ENCODE data around the gene JUP.

Gene JUP

GRCh38 chr17:41773190-41773588, 13.3 kb downstream of the JUP start:
- Mint-ChIP-seq H3K27ac (peak overlapping the region; percentile 79 to 89 (median 87)), H3K36me3 (ENCODE audit: low read depth) (peaks cover 39% of the 10 kb centered on the region), H3K27me3 (ENCODE audit: low read depth) (peaks cover 4% of the 10 kb centered on the region), H3K4me1 (peaks cover 41% of the 10 kb centered on the region), H3K4me3 (peak overlapping the region in 1 of 3 experiments; percentile 43), H3K9me3 (no peaks in the 10 kb centered on the region)
- no peak for TF ChIP-seq CTCF (IDR thresholded peaks at IDR 0.05; ENCODE audit: unreplicated experiment in 3 of 3)

- H3K4me3 Mint-ChIP-seq, result peak overlapping the region in 1 of 3 experiments; percentile 13
- H3K9me3 Mint-ChIP-seq, result no peaks in the 10 kb centered on the region
- peaks cover 4% of the 10 kb centered on the region for H3K27me3 Mint-ChIP-seq (ENCODE audit: low read depth)
- peaks cover 36% of the 10 kb centered on the region for H3K4me1 Mint-ChIP-seq
- peak overlapping the region; percentile 33 to 89 (median 79) for H3K27ac Mint-ChIP-seq
- peaks cover 42% of the 10 kb centered on the region for H3K36me3 Mint-ChIP-seq (ENCODE audit: low read depth)
- TF ChIP-seq CTCF (IDR thresholded peaks at IDR 0.05; ENCODE audit: unreplicated experiment in 3 of 3), result no peak
Observed at GRCh38 chr17:41772586-41773189, 13.8 kb downstream of the JUP start.

- Mint-ChIP-seq H3K27me3 (ENCODE audit: low read depth) (peaks cover 4% of the 10 kb centered on the region), H3K36me3 (ENCODE audit: low read depth) (peaks cover 45% of the 10 kb centered on the region), H3K4me3 (no peak overlapping the region), H3K4me1 (peaks cover 31% of the 10 kb centered on the region), H3K27ac (peak overlapping the region in 1 of 3 experiments; percentile 89), H3K9me3 (no peaks in the 10 kb centered on the region)
- no peak for TF ChIP-seq CTCF (IDR thresholded peaks at IDR 0.05; ENCODE audit: unreplicated experiment in 3 of 3)
Observed at GRCh38 chr17:41772218-41772585, 14.3 kb downstream of the JUP start.

GRCh38 chr17:41771389-41772206, 14.9 kb downstream of the JUP start:
- peaks cover 4% of the 10 kb centered on the region for H3K27me3 Mint-ChIP-seq (ENCODE audit: low read depth)
- peaks cover 50% of the 10 kb centered on the region for H3K36me3 Mint-ChIP-seq (ENCODE audit: low read depth)
- peaks cover 30% of the 10 kb centered on the region for H3K4me1 Mint-ChIP-seq
- H3K27ac Mint-ChIP-seq, result peak overlapping the region in 1 of 3 experiments; percentile 39
- TF ChIP-seq CTCF (IDR thresholded peaks at IDR 0.05; ENCODE audit: unreplicated experiment in 3 of 3), result no peak
- H3K9me3 Mint-ChIP-seq, result no peaks in the 10 kb centered on the region
- no peak overlapping the region for H3K4me3 Mint-ChIP-seq

GRCh38 chr17:41769985-41770384, 16.5 kb downstream of the JUP start:
- peaks cover 56% of the 10 kb centered on the region for H3K36me3 Mint-ChIP-seq (ENCODE audit: low read depth)
- no peak for TF ChIP-seq CTCF (IDR thresholded peaks at IDR 0.05; ENCODE audit: unreplicated experiment in 3 of 3)

More at GRCh38 chr17:41769985-41770384, 16.5 kb downstream of the JUP start:
- Mint-ChIP-seq H3K4me1 (peaks cover 17% of the 10 kb centered on the region), H3K27ac (no peak overlapping the region), H3K9me3 (no peaks in the 10 kb centered on the region), H3K4me3 (no peak overlapping the region), H3K27me3 (ENCODE audit: low read depth) (peaks cover 4% of the 10 kb centered on the region)

All from nephron (organoid).